Measurements from ENCODE around the gene CKS2.
"Not testable (repeated sequence)": the region's sequence is repeated elsewhere in the genome, so short reads cannot be mapped to it uniquely, and the experiment has no call there.

Gene CKS2

GRCh38 chr9:89293014-89293413 is 18.0 kb upstream of the CKS2 start:
- no peak for DNase-seq
- H3K4me3 Mint-ChIP-seq: no peak overlapping the region
- H3K27me3 Mint-ChIP-seq (ENCODE audit: low read depth, poor library complexity): peaks cover 5% of the 10 kb centered on the region
- H3K27ac Mint-ChIP-seq: no peak overlapping the region
- H3K4me1 Mint-ChIP-seq: no peaks in the 10 kb centered on the region
- peaks cover 24% of the 10 kb centered on the region for H3K36me3 Mint-ChIP-seq (ENCODE audit: low read depth)
- H3K9me3 Mint-ChIP-seq: peaks cover 33% of the 10 kb centered on the region
- TF ChIP-seq CTCF (IDR thresholded peaks at IDR 0.05): no peak

DNA sequence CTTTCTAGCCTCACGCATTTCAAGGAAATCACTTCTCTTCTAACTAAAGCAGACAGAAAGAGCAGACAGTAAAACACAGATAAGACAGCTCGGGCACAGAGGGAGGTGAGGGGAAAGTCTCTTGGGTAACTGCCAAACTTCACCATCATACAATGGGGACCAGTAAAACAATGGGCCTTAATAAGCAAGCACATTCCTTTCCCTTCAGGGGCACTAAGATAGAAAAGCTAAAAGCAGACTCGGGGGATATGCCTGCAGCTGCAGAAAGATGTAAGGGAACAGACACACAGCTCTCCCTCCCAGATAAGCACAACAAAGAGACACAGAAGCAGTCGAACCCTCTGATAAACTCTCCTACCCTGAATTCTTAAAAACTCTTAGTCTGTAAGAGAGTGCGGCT is 15.6 kb upstream of the CKS2 start:
- Mint-ChIP-seq H3K27me3 (ENCODE audit: low read depth, poor library complexity) (no peaks in the 10 kb centered on the region), H3K27ac (no peak overlapping the region), H3K4me3 (no peak overlapping the region), H3K36me3 (ENCODE audit: low read depth) (peaks cover 24% of the 10 kb centered on the region), H3K9me3 (peaks cover 40% of the 10 kb centered on the region), H3K4me1 (no peaks in the 10 kb centered on the region)
- DNase-seq: no peak
- no peak for TF ChIP-seq CTCF (IDR thresholded peaks at IDR 0.05)

- DNase-seq; H3K4me3 Mint-ChIP-seq; H3K27ac Mint-ChIP-seq; H3K27me3 Mint-ChIP-seq (ENCODE audit: low read depth, poor library complexity); H3K4me1 Mint-ChIP-seq: not testable (repeated sequence)
- H3K9me3 Mint-ChIP-seq: peaks cover 15% of the 10 kb centered on the region
- H3K36me3 Mint-ChIP-seq (ENCODE audit: low read depth): peaks cover 24% of the 10 kb centered on the region
These were observed 9.0 kb upstream of the CKS2 start for GRCh38 chr9:89301996-89302395.

- Mint-ChIP-seq H3K27me3 (ENCODE audit: low read depth, poor library complexity) (no peaks in the 10 kb centered on the region), H3K4me1 (peaks cover 14% of the 10 kb centered on the region), H3K9me3 (peaks cover 15% of the 10 kb centered on the region), H3K27ac (no peak overlapping the region), H3K36me3 (ENCODE audit: low read depth) (peaks cover 36% of the 10 kb centered on the region), H3K4me3 (no peak overlapping the region)
- TF ChIP-seq CTCF (IDR thresholded peaks at IDR 0.05): no peak
- DNase-seq: no peak
These were observed 6.8 kb upstream of the CKS2 start for GRCh38 chr9:89304020-89304833.

DNA sequence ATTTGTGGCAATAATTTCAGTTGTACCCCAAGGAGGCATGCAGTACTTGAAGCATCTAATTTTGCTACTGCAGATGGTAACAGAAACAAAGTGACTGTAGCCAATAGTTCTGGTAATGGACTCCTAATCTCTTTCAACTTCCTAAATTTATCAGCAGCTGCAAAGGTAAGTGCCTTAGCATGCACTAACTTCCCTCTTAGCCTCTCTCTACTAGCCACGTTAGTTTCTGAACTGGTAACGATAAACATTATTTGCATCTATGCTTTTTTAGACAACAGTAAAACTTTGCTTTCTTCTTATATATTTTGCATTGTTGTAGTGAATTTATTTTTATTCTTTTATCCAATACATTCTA is 6.2 kb upstream of the CKS2 start:
- H3K9me3 Mint-ChIP-seq: peaks cover 14% of the 10 kb centered on the region
- no peak overlapping the region for H3K4me3 Mint-ChIP-seq
- no peak for TF ChIP-seq CTCF (IDR thresholded peaks at IDR 0.05)
- H3K27me3 Mint-ChIP-seq (ENCODE audit: low read depth, poor library complexity): no peaks in the 10 kb centered on the region
- H3K4me1 Mint-ChIP-seq: peaks cover 19% of the 10 kb centered on the region
- peaks cover 36% of the 10 kb centered on the region for H3K36me3 Mint-ChIP-seq (ENCODE audit: low read depth)
- no peak overlapping the region for H3K27ac Mint-ChIP-seq
- no peak for DNase-seq

DNA sequence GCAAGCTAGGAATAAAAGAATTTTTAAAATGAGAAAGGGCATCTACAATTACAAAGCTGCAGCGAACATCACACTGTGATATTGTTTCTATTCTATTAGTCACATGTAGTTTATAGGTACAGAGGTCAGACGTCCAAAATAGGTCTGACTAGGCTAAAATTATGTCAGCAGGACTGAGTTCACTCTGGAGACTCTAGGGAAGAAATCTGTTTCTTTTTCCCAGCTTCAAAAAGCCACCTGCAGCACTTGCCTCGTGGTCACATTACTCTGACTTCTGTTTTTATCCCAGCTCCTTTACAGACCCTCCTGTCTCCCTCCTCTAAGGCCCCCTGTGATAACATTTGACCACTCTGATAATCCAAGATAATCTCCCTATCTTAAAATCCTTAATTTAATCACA is 5.1 kb upstream of the CKS2 start:
- peaks cover 36% of the 10 kb centered on the region for H3K36me3 Mint-ChIP-seq (ENCODE audit: low read depth)
- no peaks in the 10 kb centered on the region for H3K27me3 Mint-ChIP-seq (ENCODE audit: low read depth, poor library complexity)
- DNase-seq: no peak
- TF ChIP-seq CTCF (IDR thresholded peaks at IDR 0.05): no peak
- H3K4me1 Mint-ChIP-seq: peaks cover 28% of the 10 kb centered on the region
- peaks cover 8% of the 10 kb centered on the region for H3K9me3 Mint-ChIP-seq
- no peak overlapping the region for H3K27ac Mint-ChIP-seq
- H3K4me3 Mint-ChIP-seq: no peak overlapping the region
